ENCODE results near the gene SDK2.
"Not testable (repeated sequence)": the region's sequence is repeated elsewhere in the genome, so short reads cannot be mapped to it uniquely, and the experiment has no call there.

SDK2 gene

DNA sequence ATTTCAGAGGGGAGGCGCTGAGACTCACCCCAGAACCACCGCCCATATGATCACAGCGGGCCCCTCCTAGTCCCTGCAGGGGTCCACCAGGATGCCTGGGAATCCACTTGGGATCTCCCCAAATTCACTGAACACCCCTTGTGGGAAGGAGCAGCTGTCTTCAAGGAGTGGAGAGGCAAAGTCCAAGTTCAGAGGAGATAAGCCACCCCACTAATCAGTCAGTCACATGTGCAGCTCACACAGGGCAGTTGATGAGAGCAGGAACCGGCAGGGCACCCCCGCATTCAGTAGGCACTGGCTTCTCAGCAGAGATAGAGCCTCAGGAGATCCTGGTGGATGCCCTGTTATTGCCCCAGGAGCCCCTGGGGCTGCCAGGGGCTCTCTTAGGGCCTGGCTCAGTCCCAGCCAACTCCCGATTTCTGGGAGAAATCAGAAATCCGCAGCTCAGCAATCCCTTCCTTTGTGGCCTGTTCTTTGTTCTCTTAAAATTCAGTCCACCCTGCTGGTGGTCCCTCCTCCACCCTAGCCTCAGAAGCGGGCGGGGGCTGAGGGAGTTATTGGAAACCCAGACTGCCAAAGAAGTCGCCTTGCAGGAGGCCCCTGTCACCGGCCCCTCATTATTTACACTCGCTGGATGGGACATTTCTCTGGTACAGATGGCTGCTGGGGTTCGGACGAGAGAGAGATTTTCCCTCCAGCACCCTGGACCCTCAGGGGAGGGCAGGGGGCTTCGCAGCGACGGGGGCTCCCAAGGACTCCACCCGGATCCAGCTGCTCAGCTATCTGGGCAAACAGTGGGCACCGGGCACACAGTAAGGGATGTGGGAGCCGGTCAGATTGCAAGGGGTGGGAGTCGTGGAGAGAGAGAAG, 334.3 kb downstream of the SDK2 start:
- in situ Hi-C loops (cut with MboI; ENCODE audit: low pct_unique_long_range_greater_than_20kb, low sequenced_read_pairs, unreplicated experiment), result no loop called here
- TF ChIP-seq, protein P1, sequence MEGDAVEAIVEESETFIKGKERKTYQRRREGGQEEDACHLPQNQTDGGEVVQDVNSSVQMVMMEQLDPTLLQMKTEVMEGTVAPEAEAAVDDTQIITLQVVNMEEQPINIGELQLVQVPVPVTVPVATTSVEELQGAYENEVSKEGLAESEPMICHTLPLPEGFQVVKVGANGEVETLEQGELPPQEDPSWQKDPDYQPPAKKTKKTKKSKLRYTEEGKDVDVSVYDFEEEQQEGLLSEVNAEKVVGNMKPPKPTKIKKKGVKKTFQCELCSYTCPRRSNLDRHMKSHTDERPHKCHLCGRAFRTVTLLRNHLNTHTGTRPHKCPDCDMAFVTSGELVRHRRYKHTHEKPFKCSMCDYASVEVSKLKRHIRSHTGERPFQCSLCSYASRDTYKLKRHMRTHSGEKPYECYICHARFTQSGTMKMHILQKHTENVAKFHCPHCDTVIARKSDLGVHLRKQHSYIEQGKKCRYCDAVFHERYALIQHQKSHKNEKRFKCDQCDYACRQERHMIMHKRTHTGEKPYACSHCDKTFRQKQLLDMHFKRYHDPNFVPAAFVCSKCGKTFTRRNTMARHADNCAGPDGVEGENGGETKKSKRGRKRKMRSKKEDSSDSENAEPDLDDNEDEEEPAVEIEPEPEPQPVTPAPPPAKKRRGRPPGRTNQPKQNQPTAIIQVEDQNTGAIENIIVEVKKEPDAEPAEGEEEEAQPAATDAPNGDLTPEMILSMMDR (IDR thresholded peaks at IDR 0.05; ENCODE audit: extremely low read depth, insufficient read depth, missing control alignments), result no peak
- no peak for DNase-seq (ENCODE audit: low spot score)

DNA sequence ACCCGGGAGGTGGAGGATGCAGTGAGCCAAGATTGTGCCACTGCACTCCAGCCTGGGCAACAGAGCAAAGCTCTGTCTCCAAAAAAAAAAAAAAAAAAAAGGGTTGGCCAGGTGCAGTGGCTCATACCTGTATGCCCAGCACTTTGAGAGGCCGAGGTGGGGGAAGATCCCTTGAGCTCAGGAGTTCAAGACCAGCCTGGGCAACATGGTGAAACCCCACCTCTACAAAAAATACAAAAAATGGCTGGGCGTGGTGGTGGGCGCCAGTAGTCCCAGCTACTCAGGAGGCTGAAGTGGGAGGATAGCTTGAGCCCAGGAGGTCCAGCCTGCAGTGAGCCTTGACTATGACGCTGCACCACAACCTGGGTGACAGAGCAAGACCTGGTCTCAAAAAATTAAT, 335.3 kb downstream of the SDK2 start:
- in situ Hi-C loops (cut with MboI; ENCODE audit: low pct_unique_long_range_greater_than_20kb, low sequenced_read_pairs, unreplicated experiment); DNase-seq (ENCODE audit: low spot score): not testable (repeated sequence)

DNA sequence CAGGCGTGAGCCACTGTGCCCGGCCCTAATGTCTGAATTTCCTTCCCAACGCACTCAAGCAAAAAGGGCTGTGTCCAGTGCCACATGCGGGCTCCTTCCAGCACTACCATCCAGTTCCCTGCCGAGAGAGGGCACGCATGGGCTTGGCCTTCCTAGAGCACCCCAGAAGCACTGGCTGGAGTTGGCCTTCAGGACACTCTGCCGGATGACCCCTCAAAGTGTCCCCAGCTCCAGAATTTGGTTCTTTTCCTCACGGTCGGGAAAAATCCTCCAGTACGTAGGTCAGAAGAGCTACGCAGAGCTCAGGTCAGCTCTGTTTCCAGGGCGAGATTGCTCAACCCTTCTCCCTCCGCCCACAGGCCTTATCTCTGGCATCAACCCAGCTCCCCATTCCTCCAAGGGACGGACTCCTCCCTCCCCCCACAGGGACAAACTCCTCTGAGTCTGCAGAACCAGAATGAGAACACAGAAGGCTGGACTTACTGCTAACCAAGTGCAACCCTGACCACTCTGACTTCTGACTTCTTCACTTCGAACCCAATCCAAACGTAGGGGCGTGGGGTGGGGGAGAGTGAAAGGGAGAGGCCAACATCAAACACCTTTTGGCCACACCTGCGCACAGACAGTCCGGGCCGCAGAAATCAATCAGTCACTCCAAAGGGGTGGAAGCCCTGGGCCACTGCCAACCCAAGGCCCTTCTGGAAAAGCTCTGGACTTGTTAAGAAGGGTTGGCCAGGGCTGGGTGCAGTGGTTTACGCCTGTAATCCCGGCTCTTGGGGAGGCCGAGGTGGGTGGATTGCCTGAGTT, 336.0 kb downstream of the SDK2 start:
- in situ Hi-C loops (cut with MboI; ENCODE audit: low pct_unique_long_range_greater_than_20kb, low sequenced_read_pairs, unreplicated experiment), result no loop called here
- no peak for DNase-seq (ENCODE audit: low spot score)
- TF ChIP-seq, protein P1 (IDR thresholded peaks at IDR 0.05; ENCODE audit: extremely low read depth, insufficient read depth, missing control alignments), result no peak

DNA sequence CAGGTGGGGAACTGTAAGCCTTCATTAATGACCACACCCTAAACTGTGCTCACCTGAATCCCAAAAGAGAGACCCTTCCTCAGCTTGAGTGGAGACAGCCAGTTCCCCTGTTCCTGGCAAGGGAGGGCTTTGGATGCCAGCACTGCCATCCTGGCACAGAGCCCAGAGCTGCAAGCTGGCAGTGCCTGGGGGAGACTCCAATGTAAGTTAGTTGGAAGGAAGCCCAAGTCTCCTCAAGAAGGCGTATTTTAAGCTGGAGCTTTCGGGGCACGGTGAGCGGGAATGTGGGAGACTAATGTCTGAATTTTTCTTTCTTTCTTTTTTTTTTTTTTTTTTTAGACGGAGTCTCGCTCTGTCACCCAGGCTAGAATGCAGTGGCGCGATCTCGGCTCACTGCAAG, 337.1 kb downstream of the SDK2 start:
- no peak for DNase-seq (ENCODE audit: low spot score)
- TF ChIP-seq, protein P1 (IDR thresholded peaks at IDR 0.05; ENCODE audit: extremely low read depth, insufficient read depth, missing control alignments), result no peak
- in situ Hi-C loops (cut with MboI; ENCODE audit: low pct_unique_long_range_greater_than_20kb, low sequenced_read_pairs, unreplicated experiment), result no loop called here

DNA sequence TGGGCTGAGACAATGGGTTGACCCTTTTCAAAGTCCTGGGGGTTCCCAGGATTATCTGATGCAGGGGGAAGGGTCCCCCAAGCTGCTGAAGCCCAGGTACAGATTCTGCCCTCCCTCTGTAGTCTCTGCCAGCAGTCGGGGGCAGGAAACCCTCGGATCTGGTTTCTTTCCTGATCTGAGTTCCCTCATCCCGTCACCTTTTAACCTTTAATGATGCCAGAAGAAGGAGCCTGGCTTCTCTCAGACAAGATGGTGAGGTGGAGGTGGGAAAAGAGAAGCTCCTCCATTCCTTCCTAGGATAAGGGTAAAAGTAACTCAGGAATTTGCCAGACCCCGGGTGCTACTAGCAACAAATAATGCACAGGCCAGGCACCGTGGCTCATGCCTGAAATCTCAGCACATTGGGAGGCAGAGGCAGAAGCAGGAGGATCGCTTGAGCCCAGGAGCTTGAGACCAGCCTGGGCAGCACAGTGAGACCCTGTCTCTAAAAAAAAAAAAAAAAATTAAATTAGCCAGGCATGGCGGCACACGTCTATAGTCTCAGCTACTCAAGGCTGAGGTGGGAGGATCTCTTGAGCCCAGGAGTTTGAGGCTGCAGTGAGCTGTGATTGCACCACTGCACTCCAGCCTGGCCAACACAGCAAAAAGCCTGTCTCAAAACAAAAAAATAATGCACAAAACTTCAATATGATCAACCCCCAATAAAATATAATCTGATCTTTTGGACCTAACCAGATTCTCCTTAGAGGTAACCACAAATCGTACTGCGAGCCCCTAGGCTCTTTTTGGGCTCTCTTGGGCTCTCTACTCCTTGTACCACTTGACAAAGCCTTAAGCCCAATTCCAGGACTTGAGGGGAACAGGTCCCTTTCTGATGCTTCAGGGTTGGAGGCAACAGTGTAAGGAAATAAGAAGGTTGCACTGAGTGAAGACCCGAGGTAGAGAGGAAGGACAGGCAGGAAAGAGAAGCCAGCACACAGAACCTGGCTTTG, 338.1 kb downstream of the SDK2 start:
- in situ Hi-C loops (cut with MboI; ENCODE audit: low pct_unique_long_range_greater_than_20kb, low sequenced_read_pairs, unreplicated experiment), result no loop called here
- no peak for DNase-seq (ENCODE audit: low spot score)
- TF ChIP-seq, protein P1 (IDR thresholded peaks at IDR 0.05; ENCODE audit: extremely low read depth, insufficient read depth, missing control alignments), result no peak

DNA sequence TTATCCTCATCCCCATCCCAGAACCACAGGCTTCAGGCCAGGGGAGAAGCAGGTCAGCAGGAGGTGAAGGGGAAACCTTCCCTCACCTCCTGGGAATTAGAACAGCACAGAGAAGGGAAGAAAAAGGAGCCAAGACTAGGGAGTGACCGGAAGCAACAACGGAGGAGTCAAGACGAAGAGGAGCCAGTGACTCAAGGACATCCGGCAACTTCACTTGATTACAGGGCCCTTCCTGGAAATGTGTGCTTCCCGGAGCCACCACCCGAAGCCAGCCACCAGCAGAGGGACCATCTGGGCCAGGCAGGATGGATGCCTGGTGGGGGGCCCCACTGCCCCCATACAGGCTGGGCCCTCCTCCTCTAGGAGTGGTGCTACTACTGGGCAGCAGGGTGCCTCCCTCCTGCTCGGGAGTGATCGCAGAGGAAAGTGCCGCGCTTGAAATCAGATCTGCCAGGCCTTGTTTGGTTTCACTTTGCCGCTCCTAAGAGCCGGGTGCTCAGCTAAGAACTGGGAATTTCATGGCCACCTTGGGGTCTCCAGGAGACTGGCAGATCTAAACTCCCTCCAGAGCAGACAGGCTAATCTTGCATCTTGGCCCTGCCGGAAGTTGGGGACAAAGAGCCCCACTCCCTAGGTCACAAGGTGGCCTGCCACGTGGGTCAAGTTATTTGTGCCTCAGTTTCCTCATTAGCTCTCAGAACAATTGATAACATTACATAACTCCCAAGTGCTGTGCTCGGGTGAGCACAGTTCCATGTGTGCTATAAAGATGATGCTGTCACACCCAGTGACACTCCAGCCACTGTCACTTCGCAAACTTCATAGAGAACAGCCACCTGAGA, 339.1 kb downstream of the SDK2 start:
- in situ Hi-C loops (cut with MboI; ENCODE audit: low pct_unique_long_range_greater_than_20kb, low sequenced_read_pairs, unreplicated experiment), result no loop called here
- TF ChIP-seq, protein P1 (IDR thresholded peaks at IDR 0.05; ENCODE audit: extremely low read depth, insufficient read depth, missing control alignments), result no peak

More for the DNA sequence above, 339.1 kb downstream of the SDK2 start:
- no peak for DNase-seq (ENCODE audit: low spot score)

All from GM13977 (cell line).